Measurements from ENCODE around the gene FARP1.

DNA sequence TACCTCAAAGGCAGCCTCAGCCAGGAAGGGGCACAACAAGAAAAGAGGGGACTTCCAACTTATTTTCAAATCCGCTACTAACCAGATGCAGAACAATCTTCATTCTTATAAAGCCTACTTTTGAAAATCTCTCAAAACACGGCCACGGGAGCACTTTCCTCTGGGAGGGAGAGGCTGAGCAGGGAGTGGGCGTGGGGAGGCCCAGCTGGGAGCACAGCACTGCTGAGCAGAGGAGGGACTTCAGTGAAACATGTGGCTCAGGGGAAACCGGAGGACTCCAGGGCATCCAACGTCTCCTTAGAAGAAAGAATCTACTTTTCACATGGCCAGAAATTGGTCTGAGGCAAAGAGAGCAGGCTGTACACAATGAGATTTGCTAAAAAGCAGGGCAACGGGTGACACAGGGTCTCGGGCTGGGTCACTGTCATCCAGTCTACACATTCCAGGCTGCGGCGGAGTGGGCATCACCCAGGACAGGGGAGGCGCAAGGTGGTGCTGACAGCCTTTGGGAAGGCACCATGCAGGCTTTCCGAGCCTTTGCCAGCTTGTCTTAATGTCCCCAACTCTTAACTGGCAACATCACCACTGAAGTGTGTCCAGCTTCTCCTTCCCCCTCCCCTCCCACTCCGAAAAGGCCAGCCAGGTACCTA is 317.0 kb downstream of the FARP1 start:
- TF ChIP-seq GATA3 (IDR thresholded peaks at IDR 0.05; ENCODE audit: low read depth, low read length) (no peak), GATA2 (IDR thresholded peaks at IDR 0.05; ENCODE audit: low read depth, low read length) (no peak)

All from SH-SY5Y (cell line).